Measurements from ENCODE around the gene CCDC14. TPM values are rescaled to one million over a fixed set of nuclear protein-coding genes. Genes with fewer than 3 reads are reported as not detected.

CCDC14 gene
- total RNA-seq, 1 donor from 2014 or later: 30.1 TPM

DNA sequence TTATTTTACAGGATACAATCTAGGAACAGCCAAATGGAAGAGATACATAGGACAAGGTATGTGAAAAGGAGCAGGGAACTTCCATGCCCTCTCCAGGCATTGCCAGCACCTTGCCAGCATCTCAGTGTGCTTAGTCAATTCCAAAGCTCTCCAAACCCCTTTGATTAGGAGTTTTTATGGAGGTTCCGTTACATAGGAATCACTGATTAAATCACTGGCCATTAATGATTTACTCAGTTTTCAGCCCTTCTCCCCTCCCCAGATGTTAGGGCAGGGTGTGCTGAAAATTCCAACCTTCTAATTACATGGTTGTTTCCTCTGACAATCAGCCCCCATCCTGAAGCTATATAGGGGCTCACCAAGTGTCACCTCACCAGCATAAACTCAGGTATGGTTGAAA is 88.4 kb downstream of the CCDC14 start:
- no peak for DNase-seq
- POLR2A ChIA-PET: no interaction called here
- Mint-ChIP-seq H3K9me3 (no peaks in the 10 kb centered on the region), H3K4me3 (no peak overlapping the region), H3K27ac (no peak overlapping the region), H3K36me3 (ENCODE audit: low read depth) (no peaks in the 10 kb centered on the region), H3K27me3 (no peaks in the 10 kb centered on the region), H3K4me1 (no peaks in the 10 kb centered on the region)
- no peak for ATAC-seq (ENCODE audit: low read depth)
- CTCF ChIA-PET: no interaction called here
- TF ChIP-seq, protein P1, sequence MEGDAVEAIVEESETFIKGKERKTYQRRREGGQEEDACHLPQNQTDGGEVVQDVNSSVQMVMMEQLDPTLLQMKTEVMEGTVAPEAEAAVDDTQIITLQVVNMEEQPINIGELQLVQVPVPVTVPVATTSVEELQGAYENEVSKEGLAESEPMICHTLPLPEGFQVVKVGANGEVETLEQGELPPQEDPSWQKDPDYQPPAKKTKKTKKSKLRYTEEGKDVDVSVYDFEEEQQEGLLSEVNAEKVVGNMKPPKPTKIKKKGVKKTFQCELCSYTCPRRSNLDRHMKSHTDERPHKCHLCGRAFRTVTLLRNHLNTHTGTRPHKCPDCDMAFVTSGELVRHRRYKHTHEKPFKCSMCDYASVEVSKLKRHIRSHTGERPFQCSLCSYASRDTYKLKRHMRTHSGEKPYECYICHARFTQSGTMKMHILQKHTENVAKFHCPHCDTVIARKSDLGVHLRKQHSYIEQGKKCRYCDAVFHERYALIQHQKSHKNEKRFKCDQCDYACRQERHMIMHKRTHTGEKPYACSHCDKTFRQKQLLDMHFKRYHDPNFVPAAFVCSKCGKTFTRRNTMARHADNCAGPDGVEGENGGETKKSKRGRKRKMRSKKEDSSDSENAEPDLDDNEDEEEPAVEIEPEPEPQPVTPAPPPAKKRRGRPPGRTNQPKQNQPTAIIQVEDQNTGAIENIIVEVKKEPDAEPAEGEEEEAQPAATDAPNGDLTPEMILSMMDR (IDR thresholded peaks at IDR 0.05): no peak
- intact Hi-C loops (cut with micrococcal nuclease): no loop called here

DNA sequence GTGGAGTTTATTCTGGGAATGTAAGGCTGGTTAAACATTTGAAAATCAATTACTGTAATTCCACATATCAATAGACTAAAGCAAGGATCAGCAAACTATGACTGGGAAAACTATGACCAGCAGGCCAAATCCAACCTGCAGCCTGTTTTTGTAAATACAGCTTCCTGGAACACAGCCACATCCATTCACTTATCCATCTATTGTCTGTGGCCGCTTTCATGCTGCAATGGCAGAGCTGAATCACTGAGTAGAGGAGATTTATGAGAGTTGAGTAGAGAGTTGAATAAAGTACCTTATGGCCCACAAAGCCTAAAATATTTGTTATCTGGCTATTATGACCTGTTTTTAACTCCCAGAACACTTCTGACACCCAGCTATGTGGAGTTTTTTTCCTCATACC is 89.1 kb downstream of the CCDC14 start:
- intact Hi-C loops (cut with micrococcal nuclease): no loop called here
- ATAC-seq (ENCODE audit: low read depth): no peak
- CTCF ChIA-PET: no interaction called here
- H3K9me3 Mint-ChIP-seq: no peaks in the 10 kb centered on the region
- TF ChIP-seq, protein P1 (IDR thresholded peaks at IDR 0.05): no peak
- H3K27ac Mint-ChIP-seq: no peak overlapping the region
- no peaks in the 10 kb centered on the region for H3K4me1 Mint-ChIP-seq
- DNase-seq: no peak
- no peak overlapping the region for H3K4me3 Mint-ChIP-seq
- H3K36me3 Mint-ChIP-seq (ENCODE audit: low read depth): no peaks in the 10 kb centered on the region
- no peaks in the 10 kb centered on the region for H3K27me3 Mint-ChIP-seq
- POLR2A ChIA-PET: no interaction called here

DNA sequence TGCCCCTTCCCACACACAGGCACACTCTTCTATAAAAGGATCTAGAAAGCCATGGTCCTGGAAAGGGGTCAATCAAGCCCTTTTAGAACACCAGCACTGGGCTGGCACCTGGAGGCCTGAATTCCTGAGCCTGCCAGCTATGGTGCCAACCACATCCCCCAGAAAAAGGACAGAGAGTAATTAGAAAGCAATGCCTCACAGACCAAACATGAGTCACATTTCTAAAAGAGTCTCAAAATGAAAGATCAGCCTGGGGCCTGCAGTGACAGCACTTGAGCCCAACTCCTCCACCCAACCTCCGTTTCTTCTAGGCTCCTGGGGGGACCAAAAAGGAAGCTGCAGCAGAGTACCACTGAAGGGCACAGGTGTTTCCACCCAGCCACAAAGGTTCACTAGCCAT is 91.0 kb downstream of the CCDC14 start:
- Mint-ChIP-seq H3K4me3 (no peak overlapping the region), H3K9me3 (no peaks in the 10 kb centered on the region), H3K27ac (no peak overlapping the region), H3K4me1 (no peaks in the 10 kb centered on the region), H3K36me3 (ENCODE audit: low read depth) (no peaks in the 10 kb centered on the region), H3K27me3 (no peaks in the 10 kb centered on the region)
- no peak for DNase-seq
- intact Hi-C loops (cut with micrococcal nuclease): no loop called here
- ATAC-seq (ENCODE audit: low read depth): no peak
- TF ChIP-seq, protein P1 (IDR thresholded peaks at IDR 0.05): no peak
- ChIA-PET CTCF (no interaction called here), POLR2A (no interaction called here)

DNA sequence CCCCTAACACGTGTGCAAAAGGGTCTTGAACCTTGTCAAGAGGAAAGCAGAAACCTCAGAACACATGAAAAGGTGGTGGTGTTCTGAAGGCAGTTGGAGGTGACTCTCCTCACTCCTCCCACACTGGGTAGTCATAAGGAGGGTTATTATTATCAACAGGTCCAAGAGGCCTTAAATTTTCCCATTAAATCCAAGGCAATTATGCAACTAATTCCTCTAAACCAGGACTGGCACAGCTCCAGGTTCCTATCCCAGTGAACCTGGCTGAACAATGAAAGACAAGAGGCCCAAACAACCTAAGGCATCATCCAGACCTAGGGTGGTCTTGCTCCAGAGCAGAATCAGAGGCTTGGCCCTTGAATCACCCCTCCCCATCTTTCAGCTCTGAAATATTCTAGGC is 91.9 kb downstream of the CCDC14 start:
- no peak overlapping the region for H3K27ac Mint-ChIP-seq
- CTCF ChIA-PET: no interaction called here
- no peaks in the 10 kb centered on the region for H3K9me3 Mint-ChIP-seq
- ATAC-seq (ENCODE audit: low read depth) (no peak), DNase-seq (no peak)
- H3K4me1 Mint-ChIP-seq: no peaks in the 10 kb centered on the region
- no peaks in the 10 kb centered on the region for H3K27me3 Mint-ChIP-seq
- no peaks in the 10 kb centered on the region for H3K36me3 Mint-ChIP-seq (ENCODE audit: low read depth)
- TF ChIP-seq, protein P1 (IDR thresholded peaks at IDR 0.05): no peak
- H3K4me3 Mint-ChIP-seq: no peak overlapping the region
- intact Hi-C loops (cut with micrococcal nuclease): no loop called here
- POLR2A ChIA-PET: no interaction called here

DNA sequence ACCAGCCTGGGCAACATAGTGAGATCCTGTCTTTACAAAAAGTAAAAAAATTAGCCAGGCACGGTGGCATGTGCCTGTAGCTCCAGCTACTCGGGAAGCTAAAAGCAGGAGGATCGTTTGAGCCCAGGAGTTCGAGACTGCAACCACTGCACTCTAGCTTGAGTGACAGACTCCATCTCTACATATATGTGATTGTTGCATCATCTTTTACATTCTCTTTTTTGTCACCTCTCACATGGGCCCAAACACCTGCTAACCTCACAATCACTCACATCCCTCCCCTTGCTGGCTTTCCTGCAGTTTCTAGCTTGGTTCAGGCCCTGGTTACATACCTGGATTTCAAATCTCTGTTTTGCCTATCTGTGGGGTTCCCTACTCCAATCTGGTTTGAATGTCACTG is 96.3 kb downstream of the CCDC14 start:
- intact Hi-C loops (cut with micrococcal nuclease): no loop called here
- Mint-ChIP-seq H3K27me3 (no peaks in the 10 kb centered on the region), H3K4me1 (no peaks in the 10 kb centered on the region), H3K4me3 (no peak overlapping the region), H3K36me3 (ENCODE audit: low read depth) (no peaks in the 10 kb centered on the region), H3K27ac (no peak overlapping the region), H3K9me3 (no peaks in the 10 kb centered on the region)
- POLR2A ChIA-PET: no interaction called here
- DNase-seq: no peak
- TF ChIP-seq, protein P1 (IDR thresholded peaks at IDR 0.05): no peak
- ATAC-seq (ENCODE audit: low read depth): no peak
- CTCF ChIA-PET: no interaction called here

Other genes with a start within 250 kb of the CCDC14 start
- not detected in 2 replicates for gene MYLK, start 76.9 kb downstream of the CCDC14 start, total RNA-seq
- gene ROPN1, start 30.9 kb upstream of the CCDC14 start, total RNA-seq: not detected in 2 replicates
- 0.69 TPM in 1 of 2 replicates, not detected in the other for gene KALRN, start 72.1 kb upstream of the CCDC14 start, total RNA-seq